ENCODE measurements around the gene OTP. TPM values are rescaled to one million over a fixed set of nuclear protein-coding genes. Genes with fewer than 3 reads are reported as not detected.

The OTP gene
- polyA plus RNA-seq, 3 donors, result not detected

DNA sequence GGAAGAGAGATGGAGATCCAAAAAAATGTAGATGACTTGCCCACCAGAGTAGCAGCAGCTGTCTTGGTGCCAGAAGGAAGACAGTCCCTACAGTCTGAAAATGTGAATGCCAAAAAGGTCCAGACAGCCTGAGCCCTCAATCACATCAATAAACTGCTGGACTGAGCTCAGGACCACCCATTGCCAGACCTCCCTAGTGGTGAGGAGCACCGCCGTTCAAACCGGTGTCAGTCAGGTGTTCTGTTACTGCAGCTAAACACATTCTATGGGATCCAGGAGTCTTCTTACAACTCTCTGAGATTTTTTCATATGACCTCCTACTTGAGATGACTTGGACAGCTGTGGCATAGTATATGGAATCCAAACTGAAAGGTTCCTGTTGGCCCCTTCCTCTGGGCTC, 32.0 kb upstream of the OTP start:
- peaks cover 5 to 8% (median 8%) of the 10 kb centered on the region in 3 donors for H3K27me3 Mint-ChIP-seq (ENCODE audit: low read depth in 3 of 3)
- H3K9me3 Mint-ChIP-seq, result peaks cover 0 to 12% (median 8%) of the 10 kb centered on the region in 7 donors
- intact Hi-C loops (cut with micrococcal nuclease), result no loop called here
- Histone ChIP-seq H3K4me3 (replicated peaks in 1 of 3; ENCODE audit: low read depth in 2 of 3, low read length in 3 of 3) (no peak overlapping the region), H3K9me3 (replicated peaks in 1 of 2; ENCODE audit: control insufficient read depth in 1 of 2, insufficient read depth in 1 of 2, low read length in 2 of 2) (no peaks in the 10 kb centered on the region), H3K36me3 (replicated peaks in 1 of 2; ENCODE audit: control insufficient read depth in 1 of 2, insufficient read depth in 2 of 2, low read length in 2 of 2) (no peaks in the 10 kb centered on the region), H2AFZ (ENCODE audit: insufficient read depth, low read depth, low read length, poor library complexity, severe bottlenecking) (no peak overlapping the region), H3K79me2 (ENCODE audit: insufficient read depth, low read length) (no peaks in the 10 kb centered on the region), H3K9ac (ENCODE audit: insufficient read depth, low read length, poor library complexity, severe bottlenecking) (no peak overlapping the region), H3K4me1 (ENCODE audit: control insufficient read depth in 1 of 2, insufficient read depth in 2 of 2, low read length in 2 of 2) (no peaks in the 10 kb centered on the region), H3K4me2 (replicated peaks; ENCODE audit: extremely low read depth, low read length, poor library complexity, severe bottlenecking) (no peak overlapping the region), H4K20me1 (ENCODE audit: insufficient read depth, low read length) (no peaks in the 10 kb centered on the region), H3K27ac (ENCODE audit: low read depth in 1 of 2, low read length in 2 of 2) (no peak overlapping the region), H3K27me3 (ENCODE audit: control insufficient read depth in 2 of 2, insufficient read depth in 2 of 2, low read length in 2 of 2) (peaks cover 5 to 14% of the 10 kb centered on the region in 2 donors)
- no CpG with 5 or more reads among the region's 3 CpGs for WGBS (ENCODE audit: insufficient coverage)
- no peaks in the 10 kb centered on the region for H3K4me1 Mint-ChIP-seq
- TF ChIP-seq, protein P1, sequence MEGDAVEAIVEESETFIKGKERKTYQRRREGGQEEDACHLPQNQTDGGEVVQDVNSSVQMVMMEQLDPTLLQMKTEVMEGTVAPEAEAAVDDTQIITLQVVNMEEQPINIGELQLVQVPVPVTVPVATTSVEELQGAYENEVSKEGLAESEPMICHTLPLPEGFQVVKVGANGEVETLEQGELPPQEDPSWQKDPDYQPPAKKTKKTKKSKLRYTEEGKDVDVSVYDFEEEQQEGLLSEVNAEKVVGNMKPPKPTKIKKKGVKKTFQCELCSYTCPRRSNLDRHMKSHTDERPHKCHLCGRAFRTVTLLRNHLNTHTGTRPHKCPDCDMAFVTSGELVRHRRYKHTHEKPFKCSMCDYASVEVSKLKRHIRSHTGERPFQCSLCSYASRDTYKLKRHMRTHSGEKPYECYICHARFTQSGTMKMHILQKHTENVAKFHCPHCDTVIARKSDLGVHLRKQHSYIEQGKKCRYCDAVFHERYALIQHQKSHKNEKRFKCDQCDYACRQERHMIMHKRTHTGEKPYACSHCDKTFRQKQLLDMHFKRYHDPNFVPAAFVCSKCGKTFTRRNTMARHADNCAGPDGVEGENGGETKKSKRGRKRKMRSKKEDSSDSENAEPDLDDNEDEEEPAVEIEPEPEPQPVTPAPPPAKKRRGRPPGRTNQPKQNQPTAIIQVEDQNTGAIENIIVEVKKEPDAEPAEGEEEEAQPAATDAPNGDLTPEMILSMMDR (IDR thresholded peaks at IDR 0.05), result no peak
- no peaks in the 10 kb centered on the region for H3K36me3 Mint-ChIP-seq
- H3K27ac Mint-ChIP-seq, result no peak overlapping the region
- no peak overlapping the region for H3K4me3 Mint-ChIP-seq
- DNase-seq, result no peak

DNA sequence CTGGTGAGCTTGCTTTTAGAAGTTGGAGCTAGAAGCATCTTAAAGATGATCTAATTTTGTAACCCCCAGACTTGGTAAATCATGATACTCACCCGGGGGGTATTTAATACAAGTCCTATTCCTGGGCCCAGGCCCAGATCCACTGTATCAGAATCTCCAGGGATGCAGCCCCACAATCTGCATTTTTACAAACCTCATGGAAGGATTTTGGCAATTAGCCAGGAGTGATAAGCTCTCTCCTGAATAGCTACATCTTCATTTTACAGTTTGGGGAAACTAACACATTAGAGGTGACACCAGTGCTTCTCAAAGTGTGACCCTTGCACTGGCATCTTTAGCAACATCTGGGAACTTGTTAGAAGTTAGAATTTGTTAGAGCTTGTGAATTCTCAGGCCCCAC, 31.2 kb upstream of the OTP start:
- Histone ChIP-seq H3K4me2 (replicated peaks; ENCODE audit: extremely low read depth, low read length, poor library complexity, severe bottlenecking) (no peak overlapping the region), H4K20me1 (ENCODE audit: insufficient read depth, low read length) (no peaks in the 10 kb centered on the region), H2AFZ (ENCODE audit: insufficient read depth, low read depth, low read length, poor library complexity, severe bottlenecking) (no peak overlapping the region), H3K79me2 (ENCODE audit: insufficient read depth, low read length) (no peaks in the 10 kb centered on the region), H3K4me1 (ENCODE audit: control insufficient read depth in 1 of 2, insufficient read depth in 2 of 2, low read length in 2 of 2) (no peaks in the 10 kb centered on the region), H3K9ac (ENCODE audit: insufficient read depth, low read length, poor library complexity, severe bottlenecking) (no peak overlapping the region), H3K27me3 (ENCODE audit: control insufficient read depth in 2 of 2, insufficient read depth in 2 of 2, low read length in 2 of 2) (peaks cover 9 to 14% of the 10 kb centered on the region in 2 donors), H3K36me3 (replicated peaks in 1 of 2; ENCODE audit: control insufficient read depth in 1 of 2, insufficient read depth in 2 of 2, low read length in 2 of 2) (no peaks in the 10 kb centered on the region), H3K27ac (ENCODE audit: low read depth in 1 of 2, low read length in 2 of 2) (no peak overlapping the region), H3K9me3 (replicated peaks in 1 of 2; ENCODE audit: control insufficient read depth in 1 of 2, insufficient read depth in 1 of 2, low read length in 2 of 2) (no peaks in the 10 kb centered on the region), H3K4me3 (replicated peaks in 1 of 3; ENCODE audit: low read depth in 2 of 3, low read length in 3 of 3) (no peak overlapping the region)
- H3K9me3 Mint-ChIP-seq, result peaks cover 0 to 9% (median 2%) of the 10 kb centered on the region in 7 donors
- no peak overlapping the region for H3K27ac Mint-ChIP-seq
- H3K27me3 Mint-ChIP-seq (ENCODE audit: low read depth in 3 of 3), result peaks cover 5 to 10% (median 8%) of the 10 kb centered on the region in 3 donors
- WGBS (ENCODE audit: insufficient coverage), result 86% methylated on average over 1 of the region's 1 CpG
- no peak for DNase-seq
- no peaks in the 10 kb centered on the region for H3K36me3 Mint-ChIP-seq
- TF ChIP-seq, protein P1 (IDR thresholded peaks at IDR 0.05), result no peak
- intact Hi-C loops (cut with micrococcal nuclease), result no loop called here
- H3K4me3 Mint-ChIP-seq, result no peak overlapping the region
- H3K4me1 Mint-ChIP-seq, result no peaks in the 10 kb centered on the region
